NB4 (cell line): Measurements from ENCODE around the gene ARIH1.
"Not testable (repeated sequence)": the region's sequence is repeated elsewhere in the genome, so short reads cannot be mapped to it uniquely, and the experiment has no call there.

ENCODE experiments used
- DNase-seq: peaks from one replicate; pipeline ENCODE4 v3.0.0; 2010; ENCODE audit warnings: low read depth
- H3K4me3 ChIP-seq: one replicate; pipeline ENCODE4 v1.5.1; 2011; ENCODE audit warnings: mild to moderate bottlenecking, low read depth, low read length, moderate library complexity
- MYC ChIP-seq: IDR thresholded peaks from 2 replicates; pipeline ENCODE4 v1.6.1; 2011; ENCODE audit warnings: low read depth, low read length
- POLR2A ChIP-seq: IDR thresholded peaks from 2 replicates; pipeline ENCODE4 v1.6.1; 2011; ENCODE audit warnings: mild to moderate bottlenecking; ENCODE audit not compliant: insufficient read length; ENCODE audit errors: extremely low read depth
- TF ChIP-seq, protein P1 (sequence below): IDR thresholded peaks from 2 replicates; pipeline ENCODE4 v1.6.1; 2011; ENCODE audit warnings: low read depth, low read length
- TF ChIP-seq, protein P2 (sequence below): IDR thresholded peaks from one replicate; pipeline ENCODE4 v1.5.1; 2012; ENCODE audit warnings: low read depth, low read length

The ARIH1 gene

GRCh38 chr15:72591361-72591760 is 117.2 kb downstream of the ARIH1 start:
- no peak for DNase-seq
- TF ChIP-seq, protein P1, sequence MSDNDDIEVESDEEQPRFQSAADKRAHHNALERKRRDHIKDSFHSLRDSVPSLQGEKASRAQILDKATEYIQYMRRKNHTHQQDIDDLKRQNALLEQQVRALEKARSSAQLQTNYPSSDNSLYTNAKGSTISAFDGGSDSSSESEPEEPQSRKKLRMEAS, result no peak
- TF ChIP-seq MYC (no peak), POLR2A (no peak)
- TF ChIP-seq, protein P2, sequence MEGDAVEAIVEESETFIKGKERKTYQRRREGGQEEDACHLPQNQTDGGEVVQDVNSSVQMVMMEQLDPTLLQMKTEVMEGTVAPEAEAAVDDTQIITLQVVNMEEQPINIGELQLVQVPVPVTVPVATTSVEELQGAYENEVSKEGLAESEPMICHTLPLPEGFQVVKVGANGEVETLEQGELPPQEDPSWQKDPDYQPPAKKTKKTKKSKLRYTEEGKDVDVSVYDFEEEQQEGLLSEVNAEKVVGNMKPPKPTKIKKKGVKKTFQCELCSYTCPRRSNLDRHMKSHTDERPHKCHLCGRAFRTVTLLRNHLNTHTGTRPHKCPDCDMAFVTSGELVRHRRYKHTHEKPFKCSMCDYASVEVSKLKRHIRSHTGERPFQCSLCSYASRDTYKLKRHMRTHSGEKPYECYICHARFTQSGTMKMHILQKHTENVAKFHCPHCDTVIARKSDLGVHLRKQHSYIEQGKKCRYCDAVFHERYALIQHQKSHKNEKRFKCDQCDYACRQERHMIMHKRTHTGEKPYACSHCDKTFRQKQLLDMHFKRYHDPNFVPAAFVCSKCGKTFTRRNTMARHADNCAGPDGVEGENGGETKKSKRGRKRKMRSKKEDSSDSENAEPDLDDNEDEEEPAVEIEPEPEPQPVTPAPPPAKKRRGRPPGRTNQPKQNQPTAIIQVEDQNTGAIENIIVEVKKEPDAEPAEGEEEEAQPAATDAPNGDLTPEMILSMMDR, result no peak
- no peak overlapping the region for H3K4me3 ChIP-seq

DNA sequence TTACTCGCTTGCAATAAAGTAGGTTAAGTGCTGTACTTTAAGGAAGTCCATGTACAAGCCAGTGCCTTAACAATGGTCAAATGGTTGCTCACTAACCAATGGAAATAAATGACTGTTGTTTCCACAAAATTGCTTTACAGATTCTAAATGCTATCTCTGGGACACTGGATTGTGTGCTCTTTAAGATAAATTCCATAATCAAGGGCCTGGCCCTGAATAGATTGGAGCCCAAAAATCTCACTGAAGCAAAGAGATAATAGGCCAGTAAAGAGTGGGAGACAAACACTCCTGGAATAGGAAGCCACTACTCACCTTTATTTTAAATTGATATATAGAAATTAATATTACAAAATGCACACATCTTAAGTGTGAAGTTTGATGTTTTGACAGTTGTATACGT is 118.0 kb downstream of the ARIH1 start:
- H3K4me3 ChIP-seq, result no peak overlapping the region
- DNase-seq, result no peak
- no peak for TF ChIP-seq POLR2A
- no peak for TF ChIP-seq MYC
- TF ChIP-seq, protein P2, result no peak
- TF ChIP-seq, protein P1, result no peak

GRCh38 chr15:72592676-72593075 is 118.5 kb downstream of the ARIH1 start:
- no peak for DNase-seq
- TF ChIP-seq POLR2A, result no peak
- TF ChIP-seq, protein P1, result no peak
- TF ChIP-seq, protein P2, result no peak
- TF ChIP-seq MYC, result no peak
- H3K4me3 ChIP-seq, result no peak overlapping the region

GRCh38 chr15:72593838-72594237 is 119.7 kb downstream of the ARIH1 start:
- no peak overlapping the region for H3K4me3 ChIP-seq
- TF ChIP-seq, protein P2, result no peak
- TF ChIP-seq, protein P1, result no peak
- TF ChIP-seq POLR2A (no peak), MYC (no peak)
- DNase-seq, result no peak

DNA sequence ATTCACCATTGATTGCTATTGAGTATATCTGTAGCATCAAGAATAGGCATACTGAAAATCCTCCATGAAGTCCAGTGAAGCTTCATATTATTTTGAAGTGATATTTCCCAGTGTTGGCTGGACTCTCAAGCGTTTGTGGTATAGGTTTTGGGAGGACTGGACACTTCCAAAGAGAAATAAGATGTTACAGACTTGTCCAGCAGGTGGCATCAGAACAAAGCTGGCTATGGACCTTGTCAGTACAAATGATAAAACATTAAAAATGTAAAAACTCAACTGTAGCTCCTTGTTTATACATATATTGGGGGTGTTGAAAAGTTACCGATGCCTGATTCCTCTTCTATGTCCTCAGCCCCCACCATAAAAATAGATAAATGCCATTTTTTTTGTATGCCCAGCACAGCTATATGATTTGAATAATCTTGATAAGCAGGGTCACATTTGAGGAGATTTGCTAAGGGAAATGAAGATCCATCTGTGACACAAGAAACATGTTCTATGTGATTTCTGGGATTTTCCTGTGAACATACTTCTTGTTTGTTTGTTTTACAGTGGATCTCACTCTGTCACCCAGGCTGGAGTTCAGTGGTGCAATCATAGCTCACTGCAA is 125.8 kb downstream of the ARIH1 start:
- H3K4me3 ChIP-seq, result no peak overlapping the region
- TF ChIP-seq, protein P2, result peak; percentile 48
- TF ChIP-seq MYC (no peak), POLR2A (no peak)
- DNase-seq, result peak; percentile 59

DNA sequence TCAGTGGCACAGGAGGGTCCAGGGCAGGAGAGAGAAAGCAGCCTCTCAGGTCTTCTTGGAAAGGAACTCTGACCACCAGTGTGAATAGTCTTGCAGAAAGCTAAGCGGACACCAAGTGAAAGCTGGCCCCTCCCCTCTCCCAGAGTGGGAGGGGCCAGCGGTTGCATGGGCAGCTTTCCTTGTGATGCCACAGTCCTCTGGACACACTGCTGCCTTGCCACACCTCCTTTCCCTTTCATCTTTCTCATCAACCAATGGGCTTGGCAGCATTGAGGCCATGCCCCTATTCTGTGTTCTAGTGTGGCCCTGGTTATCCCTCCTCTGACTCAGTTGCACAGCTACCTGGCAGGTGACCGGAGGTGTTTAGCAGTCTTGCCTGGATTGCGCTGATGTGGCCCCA is 130.7 kb downstream of the ARIH1 start:
- H3K4me3 ChIP-seq, result no peak overlapping the region
- no peak for DNase-seq
- TF ChIP-seq, protein P2, result no peak
- TF ChIP-seq POLR2A (no peak), MYC (no peak)
- TF ChIP-seq, protein P1, result no peak

GRCh38 chr15:72608084-72608483 is 134.0 kb downstream of the ARIH1 start:
- not testable (repeated sequence) for DNase-seq, H3K4me3 ChIP-seq
